ENCODE measurements around the gene ACTR3C. TPM values are rescaled to one million over a fixed set of nuclear protein-coding genes. Genes with fewer than 3 reads are reported as not detected.

ACTR3C gene
- total RNA-seq, 1 donor from 2014 or later, result 4.7 TPM

DNA sequence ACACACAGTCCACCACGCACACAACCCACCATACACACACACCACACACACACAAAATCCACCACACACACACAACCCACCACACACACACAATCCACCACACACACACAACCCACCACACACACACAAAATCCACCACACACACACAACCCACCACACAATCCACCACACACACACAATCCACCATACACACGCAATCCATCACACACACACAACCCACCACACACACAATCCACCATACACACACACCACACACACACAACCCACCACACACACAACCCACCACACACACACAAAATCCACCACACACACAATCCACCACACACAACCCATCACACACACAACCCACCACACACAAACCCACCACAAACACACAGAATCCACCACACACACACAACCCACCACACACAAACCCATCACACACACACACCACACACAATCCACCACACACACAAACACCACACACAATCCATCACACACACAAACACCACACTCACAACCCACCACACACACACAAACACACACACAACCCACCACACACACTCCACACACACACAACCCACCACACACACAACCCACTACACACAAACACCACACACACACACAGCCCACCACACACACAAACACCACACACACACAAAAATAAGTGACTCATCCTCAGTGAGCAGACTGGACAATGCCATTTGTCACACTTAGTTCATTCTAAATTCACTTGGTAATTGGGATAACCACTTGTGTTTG lies 36.4 kb upstream of the ACTR3C start:
- no peak for DNase-seq (ENCODE audit: low read depth in 2 of 2)

GRCh38 chr7:150358988-150359621 lies 35.8 kb upstream of the ACTR3C start:
- DNase-seq (ENCODE audit: low read depth in 2 of 2), result no peak

DNA sequence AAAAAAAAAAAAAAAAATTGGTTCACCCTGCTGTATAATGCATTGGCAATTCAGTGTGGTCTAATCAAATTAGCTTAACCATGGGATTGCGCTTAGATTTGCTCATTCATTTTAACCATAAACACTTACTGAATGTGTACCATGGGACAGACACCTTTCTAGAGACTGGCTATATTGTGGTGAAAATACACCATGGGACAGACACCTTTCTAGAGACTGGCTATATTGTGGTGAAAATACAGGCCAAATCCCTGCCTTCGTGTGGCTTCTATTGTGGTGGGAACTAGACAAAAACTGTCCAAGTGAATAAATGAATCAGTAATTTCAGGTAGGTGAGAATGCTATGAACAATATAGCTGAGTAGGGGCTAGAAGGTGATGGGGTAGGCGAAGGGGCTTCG lies 35.1 kb upstream of the ACTR3C start:
- no peak for DNase-seq (ENCODE audit: low read depth in 2 of 2)

DNA sequence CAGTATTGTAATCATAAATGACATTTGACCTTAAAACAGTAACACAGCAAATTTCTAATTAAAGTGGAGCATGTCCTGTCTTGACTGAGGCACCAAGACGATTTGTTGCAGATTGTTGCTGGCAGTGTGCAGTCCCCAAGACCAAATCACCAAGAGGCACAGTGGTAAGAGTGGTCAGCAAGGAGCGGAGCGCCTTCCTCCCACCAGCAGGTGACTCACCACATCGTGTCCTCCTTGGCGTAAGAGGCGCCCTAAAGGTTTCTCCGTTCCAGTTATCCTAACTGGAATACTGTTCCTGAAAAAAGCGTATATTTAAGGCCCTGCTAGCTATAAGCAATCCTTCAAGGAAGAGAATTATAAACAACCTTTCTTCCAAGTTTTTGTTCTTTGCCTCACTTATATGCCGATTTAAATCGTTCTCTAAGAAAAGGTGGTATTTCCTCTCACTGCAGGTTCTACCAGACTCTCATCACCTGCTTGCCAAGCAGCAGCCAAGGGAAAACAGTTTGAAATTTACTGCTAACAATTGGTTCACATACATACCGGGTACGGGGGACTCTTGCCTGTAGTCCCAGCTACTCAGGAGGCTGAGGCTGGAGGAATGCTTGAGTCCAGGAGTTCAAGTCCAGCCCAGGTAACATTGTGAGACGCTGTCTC lies 34.6 kb upstream of the ACTR3C start:
- DNase-seq (ENCODE audit: low read depth in 2 of 2), result no peak

- no peak for DNase-seq (ENCODE audit: low read depth in 2 of 2)
Measured at GRCh38 chr7:150357270-150357669, 33.9 kb upstream of the ACTR3C start.

- DNase-seq (ENCODE audit: low read depth in 2 of 2), result peak; percentile 22 to 59
Measured at GRCh38 chr7:150356265-150356897, 33.0 kb upstream of the ACTR3C start.

DNA sequence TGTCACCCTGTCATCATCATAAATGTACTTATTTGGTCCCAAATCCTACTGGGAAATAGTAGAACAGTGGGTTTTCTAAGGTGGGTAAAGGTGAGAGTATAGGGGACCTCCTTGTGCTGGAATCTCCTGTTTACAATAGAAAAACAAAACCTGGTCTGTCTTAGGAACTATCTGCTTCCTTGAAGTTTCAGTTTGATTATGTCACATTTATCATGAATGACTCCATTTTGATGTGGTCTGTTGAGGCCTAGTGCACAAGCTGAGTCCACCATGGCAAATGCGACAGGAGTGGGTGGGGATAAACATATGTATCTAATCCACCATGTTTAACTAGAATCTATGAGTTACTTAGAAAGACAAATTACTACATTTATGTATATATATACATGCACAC lies 32.3 kb upstream of the ACTR3C start:
- no peak for DNase-seq (ENCODE audit: low read depth in 2 of 2)

GRCh38 chr7:150351587-150352194 lies 28.3 kb upstream of the ACTR3C start:
- DNase-seq (ENCODE audit: low read depth in 2 of 2), result no peak

- DNase-seq (ENCODE audit: low read depth in 2 of 2), result no peak
Measured at GRCh38 chr7:150346922-150347321, 23.6 kb upstream of the ACTR3C start.

DNA sequence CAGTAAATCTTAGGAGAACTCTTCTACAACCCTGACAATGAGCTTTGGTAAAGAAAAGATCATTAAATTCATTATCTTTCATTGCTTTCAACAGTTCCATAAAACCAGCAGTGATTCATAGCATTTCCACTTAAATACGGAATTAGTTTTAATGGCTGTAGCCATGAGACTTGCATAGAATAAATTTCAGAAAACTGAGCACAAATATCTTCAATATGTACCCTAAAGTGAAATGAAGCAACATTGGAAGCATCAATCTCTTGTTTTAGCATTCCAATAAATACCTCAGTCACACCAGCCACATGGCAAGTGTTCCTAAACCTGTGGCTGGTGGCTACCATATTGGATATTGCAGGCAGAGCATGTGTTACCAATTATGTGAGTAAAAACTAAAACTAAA lies 21.7 kb upstream of the ACTR3C start:
- DNase-seq (ENCODE audit: low read depth in 2 of 2), result no peak

DNA sequence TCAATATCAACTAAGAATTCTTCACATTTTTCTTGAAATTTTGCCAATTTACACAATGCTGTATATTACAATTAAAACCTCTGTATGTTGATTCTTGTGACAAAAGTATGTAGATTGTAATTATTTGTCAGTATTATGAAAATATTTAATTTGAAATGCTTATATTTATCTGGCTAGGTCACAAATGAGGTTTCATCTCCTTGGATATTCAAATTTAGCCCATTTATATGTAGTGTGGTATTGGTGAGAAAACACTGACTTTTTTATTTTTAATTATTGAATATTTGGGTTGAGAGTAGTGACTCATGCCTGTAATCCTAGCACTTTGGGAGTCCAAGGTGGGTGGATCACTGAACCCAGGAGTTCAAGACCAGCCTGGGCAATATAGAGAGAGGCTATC lies 21.0 kb upstream of the ACTR3C start:
- no peak for DNase-seq (ENCODE audit: low read depth in 2 of 2)

- DNase-seq (ENCODE audit: low read depth in 2 of 2), result no peak
Measured at GRCh38 chr7:150343225-150343624, 19.9 kb upstream of the ACTR3C start.

DNA sequence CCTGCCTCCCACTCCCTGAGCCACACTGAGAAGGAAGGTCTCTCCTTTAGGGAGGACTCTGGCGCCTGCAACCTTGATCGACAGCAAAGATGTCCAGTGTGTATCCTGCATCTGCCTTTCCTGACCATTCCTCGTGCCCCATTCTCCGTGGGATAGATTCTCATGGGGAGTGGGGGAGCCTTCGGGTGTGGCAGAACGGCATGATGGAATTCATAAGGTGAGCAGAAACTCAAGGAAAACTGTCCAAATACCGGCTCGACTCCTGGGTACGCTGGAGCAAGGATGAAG lies 18.7 kb upstream of the ACTR3C start:
- DNase-seq (ENCODE audit: low read depth in 2 of 2), result no peak

DNA sequence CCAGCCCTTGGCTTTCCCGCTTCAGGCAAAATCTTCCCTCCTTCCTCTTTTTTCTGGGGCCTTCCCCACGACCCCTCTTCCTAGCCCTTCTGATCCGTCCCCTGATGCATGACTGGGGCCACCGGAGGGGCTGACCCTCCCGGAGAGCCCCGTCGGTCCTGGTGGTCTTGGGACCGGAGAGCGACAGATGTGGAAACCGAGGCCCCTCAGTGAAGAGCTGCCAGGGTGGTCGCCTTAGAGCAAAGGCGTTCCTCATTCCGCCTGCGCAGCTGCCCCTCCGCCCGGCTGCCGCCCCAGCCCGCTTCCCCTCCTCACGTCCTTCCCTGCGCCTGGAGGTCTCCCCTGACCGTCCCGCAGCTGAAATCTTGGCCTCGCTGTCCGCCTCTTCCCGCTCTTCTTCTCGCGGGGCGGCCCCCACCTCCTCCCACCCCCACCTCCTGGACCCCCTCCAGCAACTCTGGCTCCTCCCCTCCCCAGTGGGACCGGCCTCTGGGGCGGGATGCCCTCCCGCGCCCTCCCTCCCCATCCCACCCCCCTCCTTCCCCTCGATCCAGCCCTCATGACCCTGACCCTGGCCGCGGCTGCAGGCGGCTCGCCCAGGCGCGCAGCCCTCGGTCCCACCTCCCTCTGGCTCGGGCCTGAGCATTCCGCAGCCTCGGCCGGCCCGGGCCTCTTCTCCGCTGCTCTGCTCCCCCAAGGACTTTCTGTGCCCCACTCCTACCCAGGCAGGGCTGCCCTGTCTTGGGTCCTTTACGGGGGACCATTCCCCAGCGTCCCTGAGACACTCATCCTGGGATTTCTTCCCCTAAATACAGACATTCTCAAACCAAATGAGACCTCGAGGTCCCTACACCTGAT lies 18.1 kb upstream of the ACTR3C start, which contains the start of gene RARRES2:
Gene RARRES2 (minus strand): TSS at position 367 of the 858 bp plus-strand sequence. CDS start 1,020 bp downstream, outside the sequence.
- DNase-seq (ENCODE audit: low read depth in 2 of 2), result no peak

GRCh38 chr7:150340875-150341262 lies 17.5 kb upstream of the ACTR3C start:
- no peak for DNase-seq (ENCODE audit: low read depth in 2 of 2)

GRCh38 chr7:150340024-150340749 lies 16.8 kb upstream of the ACTR3C start:
- DNase-seq (ENCODE audit: low read depth in 2 of 2), result no peak

- no peak for DNase-seq (ENCODE audit: low read depth in 2 of 2)
Measured at GRCh38 chr7:150339409-150339809, 16.1 kb upstream of the ACTR3C start.

DNA sequence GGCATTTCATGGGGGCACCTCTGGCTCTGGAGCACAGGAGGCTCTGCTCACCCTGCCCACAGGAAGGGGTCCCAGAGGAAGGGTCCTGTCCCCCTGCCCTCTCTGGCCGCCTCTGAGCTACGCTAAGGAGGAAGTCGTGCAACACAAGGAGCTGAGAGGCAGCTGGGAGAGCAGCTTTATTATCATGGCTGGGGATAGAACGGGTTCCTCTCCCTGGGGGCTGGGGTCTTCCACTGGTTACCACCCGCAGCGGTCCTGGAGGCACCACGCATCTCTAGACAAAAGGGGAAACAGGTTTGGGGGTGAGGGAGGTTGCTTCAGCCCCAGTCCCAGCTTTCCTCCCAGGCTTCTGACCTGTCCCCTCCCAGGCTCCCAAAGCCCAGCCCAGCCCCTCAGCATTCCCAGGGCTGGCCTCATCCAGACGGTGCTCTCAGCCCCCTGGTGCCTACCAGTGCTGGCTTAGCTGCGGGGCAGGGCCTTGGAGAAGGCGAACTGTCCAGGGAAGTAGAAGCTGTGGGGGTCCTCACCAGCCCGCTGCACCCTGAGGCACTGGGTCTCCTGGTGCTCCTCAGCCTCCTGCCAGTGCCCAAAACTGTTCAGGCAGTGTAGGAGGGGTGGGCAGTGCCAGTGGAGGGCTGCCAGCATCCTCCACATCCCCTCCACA lies 15.0 kb upstream of the ACTR3C start:
- DNase-seq (ENCODE audit: low read depth in 2 of 2), result no peak

- DNase-seq (ENCODE audit: low read depth in 2 of 2), result no peak
Measured at GRCh38 chr7:150337659-150338081, 14.3 kb upstream of the ACTR3C start.

DNA sequence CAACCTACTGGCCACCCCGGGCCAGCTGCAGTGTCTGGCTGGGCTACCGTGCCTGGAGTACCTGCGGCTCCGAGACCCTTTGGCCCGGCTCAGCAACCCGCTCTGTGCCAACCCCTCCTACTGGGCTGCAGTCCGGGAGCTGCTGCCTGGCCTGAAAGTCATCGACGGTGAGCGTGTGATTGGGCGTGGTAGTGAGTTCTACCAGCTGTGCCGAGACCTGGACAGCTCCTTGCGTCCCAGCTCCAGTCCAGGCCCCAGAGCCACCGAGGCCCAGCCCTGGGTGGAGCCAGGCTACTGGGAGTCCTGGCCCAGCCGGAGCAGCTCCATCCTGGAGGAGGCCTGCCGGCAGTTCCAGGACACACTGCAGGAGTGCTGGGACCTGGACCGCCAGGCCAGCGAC lies 13.8 kb upstream of the ACTR3C start:
- DNase-seq (ENCODE audit: low read depth in 2 of 2), result no peak

All from dermis microvascular lymphatic vessel endothelial cell (primary cell).